ENCODE measurements around the gene USP43.

Gene USP43

DNA sequence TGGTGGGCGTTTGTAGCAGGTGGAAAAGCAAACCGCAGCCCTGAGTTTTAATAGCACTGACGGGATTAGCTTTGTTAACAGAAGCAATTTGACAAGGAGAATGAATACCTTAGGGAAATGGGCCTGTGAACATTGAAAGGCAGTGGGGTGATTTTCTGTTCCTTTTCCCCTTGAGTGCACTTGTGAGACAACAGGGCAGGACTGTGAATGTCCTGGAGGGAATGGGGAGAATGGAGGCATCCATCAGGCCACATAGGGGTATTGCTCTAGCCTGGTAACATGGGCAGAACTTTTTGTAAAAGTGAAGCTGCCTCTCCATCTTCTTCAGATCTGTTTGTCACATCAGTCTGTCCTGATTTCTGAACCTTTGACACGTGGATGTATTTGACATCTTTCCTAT, 26.2 kb downstream of the USP43 start:
- Mint-ChIP-seq H3K4me3 (no peak overlapping the region), H3K9me3 (no peaks in the 10 kb centered on the region), H3K27me3 (ENCODE audit: low read depth) (no peaks in the 10 kb centered on the region), H3K36me3 (ENCODE audit: low read depth) (no peaks in the 10 kb centered on the region), H3K27ac (no peak overlapping the region), H3K4me1 (ENCODE audit: low read depth) (peaks cover 3% of the 10 kb centered on the region)
- DNase-seq (ENCODE audit: low spot score) = no peak

DNA sequence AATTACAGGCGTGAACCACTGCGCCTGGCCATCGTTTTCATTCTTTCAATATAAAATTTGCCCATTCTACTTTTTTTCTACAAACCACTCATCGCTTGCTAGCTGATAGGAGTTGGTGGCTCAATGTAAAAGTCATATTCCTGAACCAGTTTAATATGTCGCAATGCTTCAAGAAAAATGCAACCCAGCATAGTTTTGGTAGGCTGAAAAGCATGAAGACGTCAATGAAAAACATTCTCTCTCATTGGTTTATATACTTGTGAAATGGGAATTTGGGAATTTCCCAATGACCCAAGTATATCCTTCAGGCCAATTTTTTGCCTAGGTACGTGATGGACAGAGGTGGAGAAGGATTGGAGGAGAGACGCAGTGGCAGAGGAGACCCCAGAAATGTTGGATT, 26.9 kb downstream of the USP43 start:
- DNase-seq (ENCODE audit: low spot score) = no peak
- Mint-ChIP-seq H3K36me3 (ENCODE audit: low read depth) (no peaks in the 10 kb centered on the region), H3K27me3 (ENCODE audit: low read depth) (no peaks in the 10 kb centered on the region)

DNA sequence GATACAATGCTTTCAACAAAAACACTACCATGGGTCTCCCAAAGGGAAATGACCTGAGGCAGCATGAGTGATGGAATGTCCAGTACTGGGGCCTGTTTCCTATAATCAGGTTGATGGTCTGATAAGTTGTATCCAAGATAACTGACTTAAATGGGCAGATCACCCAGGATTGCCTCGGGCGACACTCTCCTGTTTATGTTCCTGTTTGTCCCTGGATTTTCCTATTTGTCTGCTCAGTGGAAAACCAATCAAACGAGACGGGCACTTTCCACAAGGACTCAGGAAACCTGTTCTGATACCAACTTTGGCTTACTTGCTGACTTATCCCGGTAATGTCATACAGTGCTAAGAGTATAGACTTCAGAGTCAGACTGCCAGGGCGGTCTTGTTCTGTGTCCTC, 27.4 kb downstream of the USP43 start:
- Mint-ChIP-seq H3K4me1 (ENCODE audit: low read depth) (no peaks in the 10 kb centered on the region), H3K4me3 (no peak overlapping the region), H3K27me3 (ENCODE audit: low read depth) (no peaks in the 10 kb centered on the region), H3K27ac (no peak overlapping the region), H3K9me3 (no peaks in the 10 kb centered on the region), H3K36me3 (ENCODE audit: low read depth) (no peaks in the 10 kb centered on the region)
- no peak for DNase-seq (ENCODE audit: low spot score)

More for the DNA sequence above, 26.9 kb downstream of the USP43 start:
- H3K4me3 Mint-ChIP-seq = no peak overlapping the region
- no peaks in the 10 kb centered on the region for H3K4me1 Mint-ChIP-seq (ENCODE audit: low read depth)
- no peaks in the 10 kb centered on the region for H3K9me3 Mint-ChIP-seq
- H3K27ac Mint-ChIP-seq = no peak overlapping the region

DNA sequence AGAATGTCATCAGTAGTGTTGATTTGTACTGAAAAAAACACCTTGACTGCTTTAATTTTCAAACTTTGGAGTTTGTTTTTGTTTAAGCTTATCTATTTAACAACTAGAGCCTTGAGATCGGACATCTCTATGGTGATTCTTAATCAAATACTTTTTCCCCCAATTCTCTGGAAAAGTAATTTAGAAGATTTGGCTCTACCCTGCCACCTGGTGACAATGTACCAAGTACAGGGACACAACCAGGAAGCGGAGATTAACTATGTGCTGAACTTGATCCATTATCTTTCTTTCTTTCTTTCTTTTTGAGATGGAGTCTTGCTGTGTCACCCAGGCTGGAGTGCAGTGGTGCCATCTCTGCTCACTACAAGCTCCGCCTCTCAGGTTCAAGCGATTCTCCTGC, 30.8 kb downstream of the USP43 start:
- Mint-ChIP-seq H3K9me3 (peaks cover 9% of the 10 kb centered on the region), H3K27ac (no peak overlapping the region), H3K4me3 (no peak overlapping the region), H3K27me3 (ENCODE audit: low read depth) (no peaks in the 10 kb centered on the region), H3K36me3 (ENCODE audit: low read depth) (no peaks in the 10 kb centered on the region), H3K4me1 (ENCODE audit: low read depth) (no peaks in the 10 kb centered on the region)
- DNase-seq (ENCODE audit: low spot score) = no peak

DNA sequence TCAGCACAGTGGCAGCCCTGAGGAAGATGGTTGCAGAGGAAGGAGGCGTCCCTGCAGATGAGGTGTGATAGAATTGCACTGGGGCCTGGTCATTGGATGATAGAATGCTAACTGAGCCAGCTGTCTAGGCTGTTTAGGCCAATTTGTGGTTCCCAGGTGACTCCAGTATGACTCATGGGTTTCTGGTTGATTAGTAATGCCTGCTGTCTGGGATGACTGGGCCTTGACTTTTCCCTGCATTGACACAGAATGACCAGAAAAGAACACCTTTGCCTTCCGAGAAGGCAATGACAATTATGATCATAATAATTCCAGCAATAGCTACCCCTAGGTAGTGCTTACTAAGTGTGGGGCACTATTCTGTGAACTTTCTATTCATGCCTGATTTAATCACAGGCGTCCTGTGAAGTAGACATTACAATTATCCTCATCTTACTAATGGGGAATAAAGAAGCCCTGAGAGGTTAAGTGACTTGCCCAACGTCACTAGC, 31.5 kb downstream of the USP43 start:
- Mint-ChIP-seq H3K27me3 (ENCODE audit: low read depth) (no peaks in the 10 kb centered on the region), H3K4me3 (no peak overlapping the region), H3K36me3 (ENCODE audit: low read depth) (no peaks in the 10 kb centered on the region), H3K27ac (no peak overlapping the region), H3K9me3 (peaks cover 9% of the 10 kb centered on the region), H3K4me1 (ENCODE audit: low read depth) (no peaks in the 10 kb centered on the region)
- DNase-seq (ENCODE audit: low spot score) = no peak

DNA sequence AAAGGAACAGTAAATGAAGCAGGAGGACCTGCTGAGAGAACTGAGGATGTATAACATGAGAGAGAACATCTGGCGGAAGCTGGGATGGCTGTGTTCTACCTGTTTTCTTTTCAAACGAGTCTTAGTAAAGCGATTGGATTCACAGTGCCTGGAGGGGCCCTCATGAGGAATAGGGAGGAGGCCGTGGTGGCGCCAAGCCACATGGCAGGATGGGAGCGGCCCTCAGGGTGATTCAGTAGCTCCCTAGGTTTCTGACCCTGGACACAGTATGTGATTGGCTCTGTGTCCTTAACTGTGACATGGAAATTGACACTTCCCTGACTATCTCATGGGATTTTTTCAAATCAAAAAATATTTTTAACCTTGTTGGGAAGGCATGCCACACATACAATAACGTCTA, 32.1 kb downstream of the USP43 start:
- no peak for DNase-seq (ENCODE audit: low spot score)
- Mint-ChIP-seq H3K4me1 (ENCODE audit: low read depth) (no peaks in the 10 kb centered on the region), H3K36me3 (ENCODE audit: low read depth) (no peaks in the 10 kb centered on the region), H3K4me3 (no peak overlapping the region), H3K27ac (no peak overlapping the region), H3K9me3 (peaks cover 9% of the 10 kb centered on the region), H3K27me3 (ENCODE audit: low read depth) (no peaks in the 10 kb centered on the region)

DNA sequence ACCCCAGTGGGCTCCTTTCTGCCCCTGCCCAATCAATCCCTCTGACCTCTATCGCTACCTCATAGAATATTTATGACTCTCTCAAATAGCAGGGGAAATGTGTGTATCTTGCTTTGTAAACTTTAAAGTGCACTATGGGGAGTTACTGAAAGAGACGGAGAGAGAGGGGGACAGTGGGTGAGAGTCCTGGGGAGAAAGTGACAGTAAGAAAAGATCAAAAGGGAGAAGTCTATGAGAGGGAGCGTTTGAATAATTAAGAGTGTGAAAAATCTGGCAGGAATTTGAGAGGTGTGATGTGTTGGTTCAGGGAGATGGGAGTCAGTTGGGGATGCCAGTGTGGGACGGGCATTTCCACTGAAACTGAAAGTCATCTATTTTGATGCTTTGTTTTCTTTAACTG, 32.6 kb downstream of the USP43 start:
- no peak for DNase-seq (ENCODE audit: low spot score)
- no peaks in the 10 kb centered on the region for H3K4me1 Mint-ChIP-seq (ENCODE audit: low read depth)
- H3K4me3 Mint-ChIP-seq = no peak overlapping the region
- H3K27ac Mint-ChIP-seq = no peak overlapping the region
- H3K36me3 Mint-ChIP-seq (ENCODE audit: low read depth) = no peaks in the 10 kb centered on the region
- H3K27me3 Mint-ChIP-seq (ENCODE audit: low read depth) = no peaks in the 10 kb centered on the region
- peaks cover 9% of the 10 kb centered on the region for H3K9me3 Mint-ChIP-seq

DNA sequence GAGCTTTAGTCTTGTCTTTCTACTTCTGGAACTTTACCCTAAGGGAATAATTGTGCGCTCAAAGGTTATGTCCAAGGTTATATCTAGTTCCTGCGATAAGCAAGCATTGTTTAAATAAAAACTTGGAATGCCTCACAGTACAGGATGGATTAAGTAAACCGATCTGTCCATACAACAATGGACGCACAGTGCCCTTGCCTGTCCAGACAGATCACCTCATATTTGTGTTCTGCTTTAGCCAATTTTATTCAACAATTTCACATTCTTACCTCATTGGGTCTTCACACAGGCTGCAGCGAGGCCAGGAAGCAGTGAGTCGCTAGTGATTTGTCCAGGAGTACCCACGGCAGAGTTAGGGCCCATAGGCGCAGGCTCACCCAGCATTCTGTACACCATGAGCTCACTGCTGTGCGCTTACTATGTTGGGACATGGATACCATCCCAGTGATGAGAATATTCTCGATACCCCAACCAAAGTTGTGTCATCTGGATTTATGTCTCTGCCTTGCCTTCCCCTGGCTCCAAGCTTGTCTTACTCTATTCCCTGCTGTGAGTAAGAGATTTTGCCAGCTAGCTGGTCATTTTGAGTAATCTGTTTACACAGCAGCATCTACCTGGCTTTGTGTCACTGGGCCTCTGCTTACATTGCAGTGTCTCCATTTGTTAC, 39.8 kb downstream of the USP43 start:
- Mint-ChIP-seq H3K27me3 (ENCODE audit: low read depth) (no peaks in the 10 kb centered on the region), H3K27ac (no peak overlapping the region), H3K36me3 (ENCODE audit: low read depth) (no peaks in the 10 kb centered on the region), H3K4me1 (ENCODE audit: low read depth) (no peaks in the 10 kb centered on the region), H3K4me3 (no peak overlapping the region), H3K9me3 (peaks cover 3% of the 10 kb centered on the region)
- no peak for DNase-seq (ENCODE audit: low spot score)

DNA sequence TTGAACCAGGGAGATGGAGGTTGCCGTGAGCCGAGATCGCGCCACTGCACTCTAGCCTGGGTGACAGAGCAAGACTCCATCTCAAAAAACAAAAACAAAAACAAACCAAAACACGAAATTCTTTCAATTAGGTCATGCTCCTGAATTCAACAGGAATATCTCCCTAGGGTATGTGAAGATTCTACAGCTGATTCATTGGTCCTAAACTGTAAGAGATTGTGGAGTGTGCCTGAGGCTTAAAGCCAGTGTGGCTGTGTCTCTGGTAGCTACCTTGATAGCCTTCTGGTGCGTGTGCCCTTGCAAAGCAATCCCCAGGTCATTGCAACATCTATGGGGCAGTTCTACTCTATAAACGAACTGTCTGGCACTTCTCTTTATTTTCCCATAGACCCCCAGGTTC, 48.4 kb downstream of the USP43 start:
- H3K4me1 Mint-ChIP-seq (ENCODE audit: low read depth) = no peaks in the 10 kb centered on the region

DNA sequence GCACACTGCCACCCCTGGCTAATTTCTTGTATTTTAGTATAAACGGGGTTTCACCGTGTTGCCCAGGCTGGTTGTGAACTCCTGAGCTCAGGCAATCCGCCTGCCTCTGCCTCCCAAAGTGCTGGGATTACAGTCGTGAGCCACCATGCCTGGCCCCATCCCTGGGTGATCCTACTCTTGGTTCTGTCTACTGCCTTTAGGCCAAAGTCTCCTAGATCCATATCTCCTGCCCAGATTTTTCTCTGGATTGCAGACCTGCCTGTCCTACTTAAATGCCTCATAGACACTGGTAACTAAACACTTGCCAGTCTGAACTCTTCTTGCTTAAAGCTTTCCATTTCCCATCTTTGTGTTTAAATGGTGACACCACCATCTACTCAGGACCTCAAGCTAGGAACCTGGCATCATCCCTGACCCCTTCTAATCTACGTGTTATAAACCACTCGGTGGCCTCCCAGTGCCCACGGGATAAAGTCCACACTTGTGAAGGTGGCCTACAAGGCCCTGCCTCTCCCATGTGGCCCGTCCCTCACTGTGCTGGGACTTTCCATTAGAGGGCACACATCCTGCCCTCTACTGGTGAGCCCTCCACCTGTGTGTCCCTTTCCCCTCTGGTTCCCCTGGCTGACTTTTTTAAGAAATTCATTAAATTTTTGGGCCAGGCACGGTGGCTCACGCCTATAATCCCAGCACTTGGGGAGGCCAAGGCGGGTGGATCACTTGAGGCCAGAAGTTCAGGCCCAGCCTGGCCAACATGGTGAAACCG, 51.1 kb downstream of the USP43 start:
- H3K9me3 Mint-ChIP-seq = no peaks in the 10 kb centered on the region
- H3K4me3 Mint-ChIP-seq = no peak overlapping the region
- H3K27me3 Mint-ChIP-seq (ENCODE audit: low read depth) = no peaks in the 10 kb centered on the region
- DNase-seq (ENCODE audit: low spot score) = no peak
- no peaks in the 10 kb centered on the region for H3K36me3 Mint-ChIP-seq (ENCODE audit: low read depth)
- no peak overlapping the region for H3K27ac Mint-ChIP-seq
- H3K4me1 Mint-ChIP-seq (ENCODE audit: low read depth) = no peaks in the 10 kb centered on the region

More for the DNA sequence above, 48.4 kb downstream of the USP43 start:
- Mint-ChIP-seq H3K36me3 (ENCODE audit: low read depth) (no peaks in the 10 kb centered on the region), H3K9me3 (no peaks in the 10 kb centered on the region), H3K27me3 (ENCODE audit: low read depth) (no peaks in the 10 kb centered on the region), H3K4me3 (no peak overlapping the region), H3K27ac (no peak overlapping the region)
- no peak for DNase-seq (ENCODE audit: low spot score)

DNA sequence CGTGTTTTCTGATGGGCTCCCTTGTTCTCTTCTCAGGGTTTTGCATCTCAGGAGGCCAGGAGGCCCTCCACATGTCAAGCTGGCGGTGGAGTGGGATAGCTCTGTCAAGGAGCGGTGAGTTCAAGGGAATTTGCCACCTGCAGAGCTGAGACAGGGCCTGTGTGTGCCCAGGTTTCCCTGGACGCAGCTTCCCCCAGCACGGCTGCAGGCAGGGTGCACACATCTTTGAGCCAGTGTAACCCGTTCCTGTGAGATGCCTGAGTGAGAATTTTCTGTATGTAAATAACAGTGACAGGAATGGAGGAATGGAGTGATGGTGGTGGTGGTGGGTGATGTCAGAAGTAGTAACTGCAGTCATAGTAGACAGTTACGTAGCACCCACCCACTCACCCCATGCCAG, 54.8 kb downstream of the USP43 start:
- no peaks in the 10 kb centered on the region for H3K27me3 Mint-ChIP-seq (ENCODE audit: low read depth)
- H3K27ac Mint-ChIP-seq = no peak overlapping the region
- H3K4me3 Mint-ChIP-seq = no peak overlapping the region
- DNase-seq (ENCODE audit: low spot score) = no peak
- no peaks in the 10 kb centered on the region for H3K9me3 Mint-ChIP-seq
- H3K4me1 Mint-ChIP-seq (ENCODE audit: low read depth) = no peaks in the 10 kb centered on the region
- H3K36me3 Mint-ChIP-seq (ENCODE audit: low read depth) = no peaks in the 10 kb centered on the region

DNA sequence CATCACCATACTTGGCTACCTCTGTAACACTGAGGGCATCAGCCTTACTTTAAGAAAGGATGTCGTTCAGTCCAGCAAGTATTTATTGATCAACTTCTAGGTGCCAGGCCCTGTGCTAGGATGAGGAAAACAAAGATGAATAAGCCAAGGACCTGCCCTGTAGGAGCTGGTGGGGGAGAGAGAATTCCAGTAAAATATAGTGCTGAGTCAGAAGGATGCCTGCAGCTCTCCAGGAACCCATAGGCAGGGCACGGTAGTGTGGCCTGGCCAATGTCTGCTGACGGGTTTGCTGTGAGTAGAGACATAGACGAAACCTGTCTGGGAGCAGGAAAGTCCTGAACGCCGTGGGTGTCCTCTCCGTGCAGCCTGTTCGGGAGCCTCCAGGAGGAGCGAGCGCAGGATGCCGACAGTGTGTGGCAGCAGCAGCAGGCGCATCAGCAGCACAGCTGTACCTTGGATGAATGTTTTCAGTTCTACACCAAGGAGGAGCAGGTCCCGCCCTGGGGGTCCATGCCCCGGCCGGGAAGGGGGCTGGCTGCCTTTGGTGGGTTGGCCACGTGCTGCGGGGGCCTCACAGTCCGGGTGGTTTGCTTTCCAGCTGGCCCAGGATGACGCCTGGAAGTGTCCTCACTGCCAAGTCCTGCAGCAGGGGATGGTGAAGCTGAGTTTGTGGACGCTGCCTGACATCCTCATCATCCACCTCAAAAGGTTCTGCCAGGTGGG, 55.6 kb downstream of the USP43 start:
- H3K9me3 Mint-ChIP-seq = no peaks in the 10 kb centered on the region
- H3K27ac Mint-ChIP-seq = no peak overlapping the region
- no peak overlapping the region for H3K4me3 Mint-ChIP-seq
- no peaks in the 10 kb centered on the region for H3K27me3 Mint-ChIP-seq (ENCODE audit: low read depth)
- no peaks in the 10 kb centered on the region for H3K4me1 Mint-ChIP-seq (ENCODE audit: low read depth)
- no peak for DNase-seq (ENCODE audit: low spot score)
- no peaks in the 10 kb centered on the region for H3K36me3 Mint-ChIP-seq (ENCODE audit: low read depth)

DNA sequence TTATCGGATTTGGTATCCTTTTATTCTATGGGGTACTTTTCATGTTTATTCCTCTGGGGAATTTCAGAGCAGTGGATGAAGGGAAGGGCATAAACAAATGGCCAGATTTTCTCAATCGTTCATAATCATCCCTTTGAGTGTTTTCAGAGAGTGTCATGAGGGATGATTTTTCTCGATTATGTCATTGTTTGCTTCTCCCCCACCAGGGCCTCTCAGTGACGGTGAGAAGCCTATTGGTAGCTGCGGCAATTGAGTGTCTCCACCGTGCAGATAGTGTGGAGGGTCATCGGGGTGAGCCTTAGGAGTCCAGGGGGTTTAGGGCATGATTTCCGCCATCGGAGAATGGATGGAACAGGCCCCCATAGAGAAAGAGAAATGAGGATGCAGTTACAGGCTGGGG, 57.2 kb downstream of the USP43 start:
- Mint-ChIP-seq H3K9me3 (no peaks in the 10 kb centered on the region), H3K4me3 (no peak overlapping the region), H3K27ac (no peak overlapping the region), H3K4me1 (ENCODE audit: low read depth) (no peaks in the 10 kb centered on the region), H3K36me3 (ENCODE audit: low read depth) (no peaks in the 10 kb centered on the region), H3K27me3 (ENCODE audit: low read depth) (no peaks in the 10 kb centered on the region)
- DNase-seq (ENCODE audit: low spot score) = no peak
